ENCODE results near the gene LAMA1.

Gene LAMA1

GRCh38 chr18:6994056-6994770 is 123.4 kb downstream of the LAMA1 start:
- DNase-seq (ENCODE audit: low read depth in 2 of 2, low spot score in 1 of 2), result no peak

- DNase-seq (ENCODE audit: low read depth in 2 of 2, low spot score in 1 of 2), result no peak
Observed at GRCh38 chr18:6992761-6993160, 124.8 kb downstream of the LAMA1 start.

- no peak for DNase-seq (ENCODE audit: low read depth in 2 of 2, low spot score in 1 of 2)
Observed at GRCh38 chr18:6983366-6983765, 134.2 kb downstream of the LAMA1 start.

- DNase-seq (ENCODE audit: low read depth in 2 of 2, low spot score in 1 of 2), result no peak
Observed at GRCh38 chr18:6982398-6982797, 135.2 kb downstream of the LAMA1 start.

- no peak for DNase-seq (ENCODE audit: low read depth in 2 of 2, low spot score in 1 of 2)
Observed at GRCh38 chr18:6980363-6980762, 137.2 kb downstream of the LAMA1 start.

GRCh38 chr18:6979954-6980353 is 137.6 kb downstream of the LAMA1 start:
- DNase-seq (ENCODE audit: low read depth in 2 of 2, low spot score in 1 of 2), result no peak

GRCh38 chr18:6976935-6977334 is 140.7 kb downstream of the LAMA1 start:
- DNase-seq (ENCODE audit: low read depth in 2 of 2, low spot score in 1 of 2), result no peak

- DNase-seq (ENCODE audit: low read depth in 2 of 2, low spot score in 1 of 2), result no peak
Observed at GRCh38 chr18:6975084-6975483, 142.5 kb downstream of the LAMA1 start.

- DNase-seq (ENCODE audit: low read depth in 2 of 2, low spot score in 1 of 2), result no peak
Observed at GRCh38 chr18:6971823-6972478, 145.6 kb downstream of the LAMA1 start.

- DNase-seq (ENCODE audit: low read depth in 2 of 2, low spot score in 1 of 2), result no peak
Observed at GRCh38 chr18:6963452-6964097, 154.0 kb downstream of the LAMA1 start.

- DNase-seq (ENCODE audit: low read depth in 2 of 2, low spot score in 1 of 2), result no peak
Observed at GRCh38 chr18:6962571-6963451, 154.8 kb downstream of the LAMA1 start.

- DNase-seq (ENCODE audit: low read depth in 2 of 2, low spot score in 1 of 2), result no peak
Observed at GRCh38 chr18:6961331-6961730, 156.3 kb downstream of the LAMA1 start.

GRCh38 chr18:6960656-6961055 is 156.9 kb downstream of the LAMA1 start:
- DNase-seq (ENCODE audit: low read depth in 2 of 2, low spot score in 1 of 2), result no peak

- no peak for DNase-seq (ENCODE audit: low read depth in 2 of 2, low spot score in 1 of 2)
Observed at GRCh38 chr18:6960124-6960523, 157.5 kb downstream of the LAMA1 start.

GRCh38 chr18:6959110-6959509 is 158.5 kb downstream of the LAMA1 start:
- DNase-seq (ENCODE audit: low read depth in 2 of 2, low spot score in 1 of 2), result no peak

GRCh38 chr18:6956999-6957398 is 160.6 kb downstream of the LAMA1 start:
- DNase-seq (ENCODE audit: low read depth in 2 of 2, low spot score in 1 of 2), result no peak

GRCh38 chr18:6956495-6956894 is 161.1 kb downstream of the LAMA1 start:
- DNase-seq (ENCODE audit: low read depth in 2 of 2, low spot score in 1 of 2), result no peak

- no peak for DNase-seq (ENCODE audit: low read depth in 2 of 2, low spot score in 1 of 2)
Observed at GRCh38 chr18:6955304-6955703, 162.3 kb downstream of the LAMA1 start.

- DNase-seq (ENCODE audit: low read depth in 2 of 2, low spot score in 1 of 2), result no peak
Observed at GRCh38 chr18:6954501-6954900, 163.1 kb downstream of the LAMA1 start.

GRCh38 chr18:6951336-6952090 is 166.1 kb downstream of the LAMA1 start:
- DNase-seq (ENCODE audit: low read depth in 2 of 2, low spot score in 1 of 2), result no peak

- no peak for DNase-seq (ENCODE audit: low read depth in 2 of 2, low spot score in 1 of 2)
Observed at GRCh38 chr18:6950641-6951040, 167.0 kb downstream of the LAMA1 start.
